Breast epithelium (tissue), 3 donors: Measurements from ENCODE around the gene FGGY.

Experiments
- POLR2A ChIP-seq: fragments of 450-650 bp; IDR thresholded peaks from one replicate; pipeline ENCODE4 v1.6.1; 2016; ENCODE audit warnings: antibody characterized with exemption, mild to moderate bottlenecking, moderate library complexity
- POLR2AphosphoS5 ChIP-seq, 3 donors: sonication (generic); formaldehyde crosslinking; IDR thresholded peaks; one replicate each; pipeline ENCODE4 v1.6.1; 2017; ENCODE audit warnings: antibody characterized with exemption in 3 of 3
- TF ChIP-seq, protein P1 (sequence below), 3 donors: fragments of 450-650 bp; IDR thresholded peaks; one replicate each; pipeline ENCODE4 v1.5.1; 2016 to 2017; ENCODE audit warnings: antibody characterized with exemption in 3 of 3, mild to moderate bottlenecking in 3 of 3, moderate library complexity in 3 of 3

DNA sequence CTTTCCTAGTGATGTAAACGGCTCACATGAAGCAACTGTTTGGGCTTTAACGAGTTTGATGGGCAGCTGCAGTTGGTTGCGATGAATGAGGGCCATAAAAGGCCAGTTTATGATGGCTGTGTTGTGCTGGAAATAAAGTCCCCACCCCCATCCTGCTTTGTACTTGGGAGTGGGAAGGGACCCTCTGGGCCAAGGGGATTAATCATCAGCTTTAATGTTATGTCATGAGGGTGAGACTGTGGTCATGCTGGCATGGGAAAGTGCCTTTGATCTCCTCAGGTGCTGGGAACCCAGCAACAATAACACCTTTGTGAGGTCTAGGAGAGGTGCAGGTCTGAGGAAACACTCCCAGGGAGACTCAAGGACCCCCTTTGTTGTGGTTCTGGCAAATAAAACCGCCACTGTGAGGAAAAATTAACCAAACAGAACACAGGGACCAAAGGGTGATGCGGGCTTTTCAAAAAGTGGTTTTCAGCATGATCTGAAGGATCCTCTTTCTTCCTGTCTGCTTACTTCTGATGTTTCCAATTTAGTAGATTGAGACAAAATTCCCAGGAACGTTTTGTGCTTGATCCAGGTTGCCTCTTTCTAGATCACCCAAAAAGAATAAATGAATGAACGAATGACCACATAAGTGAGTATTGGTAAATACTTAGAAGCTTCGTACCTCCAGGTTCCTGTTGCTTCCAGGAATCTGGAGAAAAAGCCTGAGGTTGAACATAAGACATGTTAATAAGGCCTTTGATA is 260.1 kb downstream of the FGGY start:
- TF ChIP-seq, protein P1, sequence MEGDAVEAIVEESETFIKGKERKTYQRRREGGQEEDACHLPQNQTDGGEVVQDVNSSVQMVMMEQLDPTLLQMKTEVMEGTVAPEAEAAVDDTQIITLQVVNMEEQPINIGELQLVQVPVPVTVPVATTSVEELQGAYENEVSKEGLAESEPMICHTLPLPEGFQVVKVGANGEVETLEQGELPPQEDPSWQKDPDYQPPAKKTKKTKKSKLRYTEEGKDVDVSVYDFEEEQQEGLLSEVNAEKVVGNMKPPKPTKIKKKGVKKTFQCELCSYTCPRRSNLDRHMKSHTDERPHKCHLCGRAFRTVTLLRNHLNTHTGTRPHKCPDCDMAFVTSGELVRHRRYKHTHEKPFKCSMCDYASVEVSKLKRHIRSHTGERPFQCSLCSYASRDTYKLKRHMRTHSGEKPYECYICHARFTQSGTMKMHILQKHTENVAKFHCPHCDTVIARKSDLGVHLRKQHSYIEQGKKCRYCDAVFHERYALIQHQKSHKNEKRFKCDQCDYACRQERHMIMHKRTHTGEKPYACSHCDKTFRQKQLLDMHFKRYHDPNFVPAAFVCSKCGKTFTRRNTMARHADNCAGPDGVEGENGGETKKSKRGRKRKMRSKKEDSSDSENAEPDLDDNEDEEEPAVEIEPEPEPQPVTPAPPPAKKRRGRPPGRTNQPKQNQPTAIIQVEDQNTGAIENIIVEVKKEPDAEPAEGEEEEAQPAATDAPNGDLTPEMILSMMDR (IDR thresholded peaks at IDR 0.05), result no peak
- TF ChIP-seq POLR2AphosphoS5 (IDR thresholded peaks at IDR 0.05), result peak in 1 of 3 donors; percentile 61
- TF ChIP-seq POLR2A, result no peak
